Testis (tissue), 3 donors: ENCODE results near the gene GMPS. TPM values are rescaled to one million over a fixed set of nuclear protein-coding genes. Genes with fewer than 3 reads are reported as not detected.
"Not testable (repeated sequence)": the region's sequence is repeated elsewhere in the genome, so short reads cannot be mapped to it uniquely, and the experiment has no call there.

Source experiments
- DNase-seq: peaks from one replicate; pipeline ENCODE4 v3.0.0-alpha.2; 2019
- H3K27ac ChIP-seq, 2 donors: fragments of 200-600 bp; sonication (generic); one replicate each; pipeline ENCODE4 v1.5.1; 2019
- H3K27me3 ChIP-seq: fragments of 200-600 bp; sonication (generic); one replicate; pipeline ENCODE4 v1.5.1; 2019
- H3K36me3 ChIP-seq: fragments of 200-600 bp; sonication (generic); one replicate; pipeline ENCODE4 v1.5.1; 2017; ENCODE audit warnings: low read depth; ENCODE audit errors: missing control alignments
- H3K4me1 ChIP-seq: fragments of 200-600 bp; sonication (generic); one replicate; pipeline ENCODE4 v1.5.1; 2019
- H3K4me3 ChIP-seq, 2 donors: fragments of 200-600 bp; sonication (generic); one replicate each; pipeline ENCODE4 v1.5.1; 2017 to 2019
- H3K9me3 ChIP-seq: fragments of 200-600 bp; sonication (generic); one replicate; pipeline ENCODE4 v1.5.1; 2017
- CTCF ChIP-seq, 3 experiments: fragments of 450-650 bp in 2 of 3; fragments of 200-600 bp in 1 of 3; sonication (generic) in 1 of 3; IDR thresholded peaks; one replicate each; pipeline ENCODE4 v1.5.1; 2016 to 2019; ENCODE audit warnings: antibody characterized with exemption in 3 of 3, mild to moderate bottlenecking in 2 of 3, moderate library complexity in 1 of 3
- POLR2A ChIP-seq: fragments of 450-650 bp; IDR thresholded peaks from one replicate; pipeline ENCODE4 v1.6.1; 2017; ENCODE audit warnings: antibody characterized with exemption, mild to moderate bottlenecking, moderate library complexity
- WGBS, 2 donors: methylation state at CpG; one replicate each; pipeline ENCODE4 v1.1.5; 2018; 5-methylcytosine and 5-hydroxymethylcytosine counted together
- intact Hi-C: fragments of 100-400 bp; cut with DNase I; formaldehyde crosslinking; loops from one replicate; pipeline ENCODE4 v1.15.1; 2023; ENCODE audit warnings: low total_unique reads
- polyA plus RNA-seq: library from polyadenylated mRNA; stranded (reverse); fragments of 350-450 nt; fragmentation: Illumina TruSeq; extraction: RNeasy Lipid Tissue Mini Kit (QIAGEN cat#74804); gene quantifications from one replicate; pipeline ENCODE4 v1.2.3, GENCODE V29; 2014; ENCODE audit warnings: low read depth, low replicate concordance; ENCODE audit not compliant: insufficient read depth
- total RNA-seq, 2 donors: library from RNA; depleted of rRNA; stranded (reverse); fragments of >200 nt; gene quantifications; one replicate each; pipeline ENCODE4 v1.2.3, GENCODE V29; 2016

Gene GMPS
- total and polyA plus RNA-seq, 3 donors from 2014 or later = 90.2 to 259 (median 129) TPM

DNA sequence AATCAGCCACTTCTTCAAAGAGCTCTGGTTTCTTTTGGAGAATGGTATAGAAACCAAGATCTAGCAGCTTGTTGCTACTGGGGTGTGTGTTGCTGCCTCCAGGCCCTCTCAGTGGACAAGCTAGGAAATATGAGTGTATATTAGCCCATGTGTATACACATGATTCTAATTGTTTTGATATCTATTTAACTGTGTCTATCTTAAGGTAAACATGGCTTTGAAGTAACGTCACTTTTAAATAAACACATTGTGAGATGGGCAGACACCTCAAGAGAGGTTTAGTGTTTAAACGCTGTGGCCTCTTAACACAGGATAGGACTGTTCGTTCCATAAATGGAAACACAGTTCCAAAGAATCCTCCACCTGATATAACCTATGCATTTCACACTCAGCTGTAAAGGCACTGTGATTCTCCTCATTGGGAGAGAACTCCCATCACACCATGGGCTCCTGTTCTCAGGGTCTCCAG lies 87.0 kb downstream of the GMPS start:
- intact Hi-C loops = no loop called here
- Histone ChIP-seq H3K9me3 (no peaks in the 10 kb centered on the region), H3K36me3 (no peaks in the 10 kb centered on the region), H3K4me3 (no peak overlapping the region), H3K27me3 (no peaks in the 10 kb centered on the region), H3K4me1 (peaks cover 4% of the 10 kb centered on the region), H3K27ac (no peak overlapping the region)
- WGBS, 2 donors = 79 to 87% methylated on average over 3 of the region's 3 CpGs
- TF ChIP-seq CTCF (IDR thresholded peaks at IDR 0.05) (no peak), POLR2A (no peak)
- DNase-seq = no peak

GRCh38 chr3:155958676-155959075 lies 88.2 kb downstream of the GMPS start:
- Histone ChIP-seq H3K4me1 (no peaks in the 10 kb centered on the region), H3K4me3 (no peak overlapping the region), H3K36me3 (no peaks in the 10 kb centered on the region), H3K27ac (no peak overlapping the region), H3K27me3 (no peaks in the 10 kb centered on the region), H3K9me3 (no peaks in the 10 kb centered on the region)
- intact Hi-C loops = no loop called here
- no peak for DNase-seq
- whole genome bisulfite sequencing, 2 donors = 93 to 98% methylated on average over 3 of the region's 3 CpGs
- no peak for TF ChIP-seq POLR2A
- no peak for TF ChIP-seq CTCF (IDR thresholded peaks at IDR 0.05)

DNA sequence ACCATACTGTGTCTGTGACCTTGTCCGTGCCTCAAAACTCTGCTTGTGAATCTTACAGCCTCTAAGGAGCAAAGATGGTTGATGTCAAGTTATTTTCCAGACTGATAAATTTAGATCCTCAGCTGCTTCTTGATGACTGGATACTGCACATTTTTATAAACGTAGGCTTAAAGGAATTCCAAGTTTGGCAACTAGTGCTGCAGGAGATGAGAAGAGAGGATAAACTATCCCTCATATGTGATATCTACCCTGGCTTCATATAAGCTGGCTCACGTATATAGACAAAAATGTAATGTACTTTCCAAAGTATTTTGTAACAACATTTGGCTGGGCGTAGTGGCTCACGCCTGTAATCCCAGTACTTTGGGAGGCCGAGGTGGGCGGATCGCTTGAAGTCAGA lies 89.6 kb downstream of the GMPS start:
- no peaks in the 10 kb centered on the region for H3K36me3 ChIP-seq
- no peak overlapping the region for H3K4me3 ChIP-seq
- TF ChIP-seq CTCF (IDR thresholded peaks at IDR 0.05) (no peak), POLR2A (no peak)
- H3K27me3 ChIP-seq = no peaks in the 10 kb centered on the region
- no peak for DNase-seq
- no peak overlapping the region for H3K27ac ChIP-seq
- intact Hi-C loops = no loop called here
- no peaks in the 10 kb centered on the region for H3K9me3 ChIP-seq
- H3K4me1 ChIP-seq = no peaks in the 10 kb centered on the region
- whole genome bisulfite sequencing, 2 donors = 76 to 78% methylated on average over 8 of the region's 8 CpGs

GRCh38 chr3:155961044-155961443 lies 90.6 kb downstream of the GMPS start:
- H3K4me1 ChIP-seq, H3K27me3 ChIP-seq, H3K4me3 ChIP-seq, H3K27ac ChIP-seq, intact Hi-C loops, DNase-seq, H3K36me3 ChIP-seq, H3K9me3 ChIP-seq: not testable (repeated sequence)
- whole genome bisulfite sequencing, 2 donors = 95% methylated on average over 5 of the region's 5 CpGs

GRCh38 chr3:155963570-155963969 lies 93.1 kb downstream of the GMPS start:
- TF ChIP-seq CTCF (IDR thresholded peaks at IDR 0.05) (no peak), POLR2A (no peak)
- H3K9me3 ChIP-seq = no peaks in the 10 kb centered on the region
- H3K36me3 ChIP-seq = no peaks in the 10 kb centered on the region
- intact Hi-C loops = no loop called here
- WGBS, 2 donors = 68 to 86% methylated on average over 2 of the region's 2 CpGs
- DNase-seq = no peak
- no peak overlapping the region for H3K4me3 ChIP-seq
- no peak overlapping the region for H3K27ac ChIP-seq
- H3K27me3 ChIP-seq = no peaks in the 10 kb centered on the region
- no peaks in the 10 kb centered on the region for H3K4me1 ChIP-seq
